Right lobe of liver (tissue), 4 donors: Measurements from ENCODE around the gene PRKN.

ENCODE experiments used
- POLR2A ChIP-seq: fragments of 450-650 bp; IDR thresholded peaks from one replicate; pipeline ENCODE4 v1.6.1; 2017; ENCODE audit warnings: antibody characterized with exemption, mild to moderate bottlenecking
- TF ChIP-seq, protein P1 (sequence below), 4 donors: fragments of 200-600 bp in 3 of 4; fragments of 450-650 bp in 1 of 4; IDR thresholded peaks; one replicate each; pipeline versions ENCODE4 v1.5.1 to v1.8.0; 2016 to 2022; ENCODE audit warnings: antibody characterized with exemption in 4 of 4, mild to moderate bottlenecking in 2 of 4
- donor health status: DM: no; HTN: no; CAD: no.
- donor health status: DM: no; HTN: no; CAD: no.
- donor health status: DM: no; HTN: yes; CAD: no.

DNA sequence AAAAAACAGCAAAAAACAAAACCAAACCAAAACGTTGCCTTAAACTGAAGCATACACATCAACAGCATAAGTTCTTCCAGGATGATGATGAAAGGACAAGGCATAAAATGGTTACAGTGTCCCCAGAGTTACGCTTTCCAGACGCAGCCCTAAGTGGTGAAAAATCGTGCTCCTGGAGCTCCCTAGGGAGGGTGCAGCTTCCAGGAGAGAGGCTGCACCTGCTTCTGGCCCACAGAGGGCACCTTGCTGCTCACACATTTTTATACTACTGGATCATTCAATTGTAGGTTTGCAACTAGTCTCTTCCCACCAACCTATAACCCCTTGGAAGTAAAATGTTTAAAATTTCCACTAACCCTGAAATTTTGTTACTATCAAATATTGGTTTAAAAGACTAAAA, 115.0 kb downstream of the PRKN start:
- TF ChIP-seq, protein P1, sequence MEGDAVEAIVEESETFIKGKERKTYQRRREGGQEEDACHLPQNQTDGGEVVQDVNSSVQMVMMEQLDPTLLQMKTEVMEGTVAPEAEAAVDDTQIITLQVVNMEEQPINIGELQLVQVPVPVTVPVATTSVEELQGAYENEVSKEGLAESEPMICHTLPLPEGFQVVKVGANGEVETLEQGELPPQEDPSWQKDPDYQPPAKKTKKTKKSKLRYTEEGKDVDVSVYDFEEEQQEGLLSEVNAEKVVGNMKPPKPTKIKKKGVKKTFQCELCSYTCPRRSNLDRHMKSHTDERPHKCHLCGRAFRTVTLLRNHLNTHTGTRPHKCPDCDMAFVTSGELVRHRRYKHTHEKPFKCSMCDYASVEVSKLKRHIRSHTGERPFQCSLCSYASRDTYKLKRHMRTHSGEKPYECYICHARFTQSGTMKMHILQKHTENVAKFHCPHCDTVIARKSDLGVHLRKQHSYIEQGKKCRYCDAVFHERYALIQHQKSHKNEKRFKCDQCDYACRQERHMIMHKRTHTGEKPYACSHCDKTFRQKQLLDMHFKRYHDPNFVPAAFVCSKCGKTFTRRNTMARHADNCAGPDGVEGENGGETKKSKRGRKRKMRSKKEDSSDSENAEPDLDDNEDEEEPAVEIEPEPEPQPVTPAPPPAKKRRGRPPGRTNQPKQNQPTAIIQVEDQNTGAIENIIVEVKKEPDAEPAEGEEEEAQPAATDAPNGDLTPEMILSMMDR (IDR thresholded peaks at IDR 0.05), result peak in 1 of 4 donors; percentile 15
- TF ChIP-seq POLR2A, result no peak
